Astrocyte (in vitro differentiated cells and primary cell): ENCODE results near the gene ANO8. TPM values are rescaled to one million over a fixed set of nuclear protein-coding genes. Genes with fewer than 3 reads are reported as not detected.

ENCODE experiments used
- DNase-seq: peaks from one replicate; pipeline ENCODE4 v3.0.0-alpha.2; 2010; ENCODE audit warnings: low read depth
- FAIRE-seq: peaks from 2 replicates; lab custom pipeline; 2011; peaks lifted over from hg19 to GRCh38; lab: Jason Lieb, UNC
- H2AFZ ChIP-seq: 2 replicates; pipeline ENCODE4 v1.6.0; 2012; ENCODE audit warnings: low read depth, low read length, inconsistent platforms
- H3K27ac ChIP-seq: 2 replicates; pipeline ENCODE4 v1.5.1; 2011; ENCODE audit warnings: low read depth, low read length, inconsistent platforms
- H3K27me3 ChIP-seq: 2 replicates; pipeline ENCODE4 v1.6.0; 2011; ENCODE audit warnings: low read length, inconsistent platforms; ENCODE audit not compliant: insufficient read depth
- H3K36me3 ChIP-seq: 2 replicates; pipeline ENCODE4 v1.5.1; 2011; ENCODE audit warnings: low read length, inconsistent platforms; ENCODE audit not compliant: insufficient read depth
- H3K4me1 ChIP-seq: 2 replicates; pipeline ENCODE4 v1.5.1; 2011; ENCODE audit warnings: low read length, inconsistent platforms; ENCODE audit not compliant: insufficient read depth
- H3K4me2 ChIP-seq: 2 replicates; pipeline ENCODE4 v1.6.0; 2012; ENCODE audit warnings: low read length, inconsistent platforms
- H3K4me3 ChIP-seq: 2 replicates; pipeline ENCODE4 v1.5.1; 2011; ENCODE audit warnings: low read depth, mild to moderate bottlenecking, low read length, inconsistent platforms; ENCODE audit not compliant: insufficient read depth
- H3K79me2 ChIP-seq: 2 replicates; pipeline ENCODE4 v1.6.0; 2012; ENCODE audit warnings: mild to moderate bottlenecking, low read length, inconsistent platforms; ENCODE audit not compliant: insufficient read depth
- H3K9ac ChIP-seq: 2 replicates; pipeline ENCODE4 v1.6.0; 2012; ENCODE audit warnings: mild to moderate bottlenecking, low read length, inconsistent platforms
- H3K9me3 ChIP-seq: 2 replicates; pipeline ENCODE4 v1.5.1; 2012; ENCODE audit warnings: low read depth, mild to moderate bottlenecking, low read length, inconsistent platforms; ENCODE audit not compliant: insufficient read depth
- H4K20me1 ChIP-seq: 2 replicates; pipeline ENCODE4 v1.6.0; 2012; ENCODE audit warnings: low read length, inconsistent platforms; ENCODE audit not compliant: insufficient read depth
- H3K27ac Mint-ChIP-seq: one replicate; pipeline ENCODE4 v1.8.0; 2021; ENCODE audit warnings: mild to moderate bottlenecking, mixed read lengths; ENCODE audit not compliant: unreplicated experiment
- H3K27me3 Mint-ChIP-seq: one replicate; pipeline ENCODE4 v1.8.0; 2021; ENCODE audit warnings: low read depth, mixed read lengths; ENCODE audit not compliant: unreplicated experiment
- H3K36me3 Mint-ChIP-seq: one replicate; pipeline ENCODE4 v1.8.0; 2021; ENCODE audit warnings: low read depth, mixed read lengths; ENCODE audit not compliant: unreplicated experiment
- H3K4me1 Mint-ChIP-seq: one replicate; pipeline ENCODE4 v1.8.0; 2021; ENCODE audit warnings: low read depth, mixed read lengths; ENCODE audit not compliant: unreplicated experiment
- H3K4me3 Mint-ChIP-seq: one replicate; pipeline ENCODE4 v1.8.0; 2021; ENCODE audit warnings: mild to moderate bottlenecking, moderate library complexity, mixed read lengths; ENCODE audit not compliant: unreplicated experiment
- H3K9me3 Mint-ChIP-seq: one replicate; pipeline ENCODE4 v1.8.0; 2021; ENCODE audit warnings: mild to moderate bottlenecking, mixed read lengths; ENCODE audit not compliant: unreplicated experiment
- CTCF ChIP-seq: IDR thresholded peaks from 2 replicates; pipeline ENCODE4 v1.5.1; 2011; ENCODE audit warnings: low read depth, mild to moderate bottlenecking, inconsistent platforms, low read length, moderate library complexity; ENCODE audit not compliant: insufficient read depth
- EZH2 ChIP-seq: IDR thresholded peaks from 2 replicates; pipeline ENCODE4 v1.6.1; 2012; ENCODE audit warnings: mild to moderate bottlenecking, low read length, inconsistent platforms; ENCODE audit not compliant: insufficient read depth
- total RNA-seq: library from RNA; stranded (reverse); gene quantifications from 2 replicates; pipeline ENCODE4 v1.2.1, GENCODE V29; 2021

Gene ANO8
- total RNA-seq, 1 donor from 2014 or later: 8.1 TPM

GRCh38 chr19:17283504-17283996 is 51.1 kb downstream of the ANO8 start:
- H4K20me1 ChIP-seq: no peaks in the 10 kb centered on the region
- no peak for FAIRE-seq
- Mint-ChIP-seq H3K27ac (no peak overlapping the region), H3K36me3 (peaks cover 8% of the 10 kb centered on the region), H3K4me1 (no peaks in the 10 kb centered on the region), H3K4me3 (no peak overlapping the region), H3K9me3 (no peaks in the 10 kb centered on the region), H3K27me3 (peaks cover 3% of the 10 kb centered on the region)
- no peaks in the 10 kb centered on the region for H3K4me1 ChIP-seq
- H3K4me2 ChIP-seq: no peak overlapping the region
- no peak overlapping the region for H3K4me3 ChIP-seq
- no peak overlapping the region for H2AFZ ChIP-seq
- no peaks in the 10 kb centered on the region for H3K79me2 ChIP-seq
- no peak overlapping the region for H3K27ac ChIP-seq
- H3K36me3 ChIP-seq: no peaks in the 10 kb centered on the region
- no peak overlapping the region for H3K9ac ChIP-seq
- no peaks in the 10 kb centered on the region for H3K27me3 ChIP-seq
- TF ChIP-seq CTCF: no peak
- no peaks in the 10 kb centered on the region for H3K9me3 ChIP-seq
- DNase-seq: no peak

DNA sequence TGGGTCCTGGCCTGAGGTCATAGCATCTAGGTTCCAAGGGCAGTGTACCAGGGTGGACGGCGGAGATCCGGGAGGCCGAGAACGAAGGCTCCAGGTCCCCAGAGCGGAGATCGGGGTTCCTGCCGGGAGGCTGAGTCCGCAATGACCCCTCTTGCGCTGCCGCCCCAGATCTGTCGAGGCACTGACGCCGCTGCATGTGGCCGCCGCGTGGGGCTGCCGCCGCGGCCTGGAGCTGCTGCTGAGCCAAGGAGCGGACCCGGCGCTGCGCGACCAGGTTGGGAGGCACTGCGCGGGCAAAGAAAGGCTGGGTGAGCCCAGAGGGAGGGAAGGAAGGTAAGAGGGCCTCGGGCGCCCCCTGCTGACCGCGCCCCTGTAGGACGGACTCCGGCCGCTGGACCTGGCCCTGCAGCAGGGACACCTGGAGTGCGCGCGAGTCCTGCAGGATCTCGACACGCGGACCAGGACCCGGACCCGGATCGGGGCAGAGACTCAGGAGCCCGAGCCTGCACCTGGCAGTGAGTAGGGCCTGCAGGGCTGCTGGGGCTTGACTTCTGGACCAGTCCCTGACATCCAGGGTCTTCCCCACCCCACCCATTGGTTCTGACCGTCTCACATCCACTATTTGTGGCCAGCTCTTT is 52.0 kb downstream of the ANO8 start:
- Histone ChIP-seq H3K36me3 (no peaks in the 10 kb centered on the region), H3K79me2 (no peaks in the 10 kb centered on the region), H4K20me1 (no peaks in the 10 kb centered on the region), H3K9me3 (no peaks in the 10 kb centered on the region), H2AFZ (peak overlapping the region; percentile 74), H3K4me1 (no peaks in the 10 kb centered on the region), H3K27ac (no peak overlapping the region), H3K9ac (no peak overlapping the region), H3K4me2 (peak overlapping the region; percentile 82), H3K4me3 (peak overlapping the region; percentile 14), H3K27me3 (no peaks in the 10 kb centered on the region)
- Mint-ChIP-seq H3K27me3 (peaks cover 3% of the 10 kb centered on the region), H3K9me3 (no peaks in the 10 kb centered on the region), H3K4me3 (no peak overlapping the region), H3K4me1 (no peaks in the 10 kb centered on the region), H3K27ac (no peak overlapping the region), H3K36me3 (peaks cover 8% of the 10 kb centered on the region)
- peak; percentile 9 for TF ChIP-seq EZH2
- TF ChIP-seq CTCF: peak; percentile 59
- FAIRE-seq: no peak
- DNase-seq: peak; percentile 29
